Activated CD4-positive, alpha-beta T cell treated with anti-CD3 and anti-CD28 coated beads for 36 hours (primary cell): ENCODE measurements around the gene CCDC50. TPM values are rescaled to one million over a fixed set of nuclear protein-coding genes. Genes with fewer than 3 reads are reported as not detected.

ENCODE experiments used
- ATAC-seq: fragments of 200-7000 bp; cut with Tn5 transposase; one replicate; pipeline ENCODE4 v1.10.0; 2021; ENCODE audit warnings: mild to moderate bottlenecking, moderate library complexity
- CTCF ChIA-PET: fragments of 350-600 bp; sonication (Branson Sonifier 250); formaldehyde crosslinking; loops from one replicate; lab custom pipeline; 2021; ENCODE audit warnings: antibody characterized with exemption; lab: Charles Lee
- POLR2A ChIA-PET: fragments of 350-600 bp; sonication (Branson Sonifier 250); formaldehyde crosslinking; loops from one replicate; lab custom pipeline; 2021; ENCODE audit warnings: antibody characterized with exemption, inconsistent platforms; lab: Charles Lee
- DNase-seq: peaks from one replicate; pipeline ENCODE4 v3.0.0-alpha.2; 2020
- H3K27ac Mint-ChIP-seq: one replicate; pipeline ENCODE4 v1.8.0; 2021; ENCODE audit warnings: mixed read lengths
- H3K27me3 Mint-ChIP-seq: one replicate; pipeline ENCODE4 v1.8.0; 2021; ENCODE audit warnings: mixed read lengths
- H3K36me3 Mint-ChIP-seq: one replicate; pipeline ENCODE4 v1.8.0; 2021; ENCODE audit warnings: low read depth, mixed read lengths
- H3K4me1 Mint-ChIP-seq: one replicate; pipeline ENCODE4 v1.8.0; 2021; ENCODE audit warnings: mixed read lengths
- H3K4me3 Mint-ChIP-seq: one replicate; pipeline ENCODE4 v1.8.0; 2021; ENCODE audit warnings: mild to moderate bottlenecking, moderate library complexity, mixed read lengths
- H3K9me3 Mint-ChIP-seq: one replicate; pipeline ENCODE4 v1.8.0; 2021; ENCODE audit warnings: low read depth, mixed read lengths
- intact Hi-C, 2 experiments: fragments of 100-400 bp; cut with DNase I in 1 of 2; cut with micrococcal nuclease in 1 of 2; formaldehyde crosslinking; loops; one replicate each; pipeline versions ENCODE4 v1.14.2 to v1.15.1; 2022 to 2024; cut with DNase I, micrococcal nuclease
- total RNA-seq, 2 experiments: library from RNA; stranded (reverse); gene quantifications; one replicate each; pipeline ENCODE4 v1.2.3, GENCODE V29; 2021

CCDC50 gene
- total RNA-seq, 2 experiments from 2014 or later, result 26.5 to 27.2 TPM

DNA sequence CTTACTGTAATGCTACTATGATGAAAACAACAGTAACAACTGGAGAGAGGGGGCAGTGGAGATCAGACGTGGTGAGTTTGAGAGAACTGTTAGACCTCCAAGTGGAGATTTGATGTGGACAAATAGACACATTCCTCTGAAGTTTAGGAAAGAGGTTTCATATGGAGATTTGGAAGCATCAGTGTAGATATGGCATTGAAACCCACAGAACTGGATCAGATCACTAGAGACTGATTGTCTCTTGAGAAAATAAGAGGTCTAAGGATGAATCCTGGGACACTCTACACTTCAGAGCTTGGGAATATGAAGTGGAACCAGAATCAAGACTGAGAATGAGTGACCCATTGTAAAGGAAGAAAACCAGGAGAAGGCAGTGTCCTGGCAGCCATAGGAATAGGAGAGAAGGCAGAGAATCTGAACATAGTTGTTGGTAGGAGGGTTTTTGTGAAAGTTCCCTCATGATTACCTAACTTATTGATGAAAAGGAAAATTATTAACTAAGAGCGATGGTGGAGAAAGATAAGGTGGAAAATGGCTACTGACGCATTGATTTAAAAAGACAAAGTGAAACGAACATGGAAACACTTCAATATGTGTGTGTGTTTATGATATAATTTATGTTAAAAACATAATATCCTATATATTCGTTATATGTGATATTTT is 102.1 kb downstream of the CCDC50 start:
- no peak for DNase-seq
- ATAC-seq, result no peak
- no peak overlapping the region for H3K27ac Mint-ChIP-seq
- intact Hi-C loops, result no loop called here
- H3K9me3 Mint-ChIP-seq, result no peaks in the 10 kb centered on the region
- no peak overlapping the region for H3K4me3 Mint-ChIP-seq
- H3K4me1 Mint-ChIP-seq, result no peaks in the 10 kb centered on the region
- CTCF ChIA-PET, result no interaction called here
- no peaks in the 10 kb centered on the region for H3K36me3 Mint-ChIP-seq
- peaks cover 6% of the 10 kb centered on the region for H3K27me3 Mint-ChIP-seq
- POLR2A ChIA-PET, result no interaction called here

DNA sequence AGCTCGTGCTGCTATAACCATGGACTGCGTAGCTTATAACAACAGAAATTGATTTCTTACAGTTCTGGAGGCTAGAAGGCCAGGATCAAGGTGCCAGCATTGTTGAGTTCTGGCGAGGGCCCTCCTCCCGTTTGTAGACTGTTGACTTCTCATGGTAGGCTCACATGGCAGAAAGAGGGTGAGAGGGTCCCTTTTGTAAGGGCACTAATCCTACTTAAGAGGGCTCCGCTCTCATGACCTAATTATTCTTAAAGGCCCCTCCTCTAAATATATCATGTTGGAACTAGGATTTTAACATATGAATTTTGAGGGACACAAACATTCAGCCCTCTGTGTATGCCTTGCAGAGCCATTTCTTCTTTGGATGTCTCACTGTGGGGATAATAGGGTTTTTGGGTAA is 103.0 kb downstream of the CCDC50 start:
- H3K4me3 Mint-ChIP-seq, result no peak overlapping the region
- DNase-seq (no peak), ATAC-seq (no peak)
- intact Hi-C loops, result no loop called here
- no peaks in the 10 kb centered on the region for H3K9me3 Mint-ChIP-seq
- ChIA-PET CTCF (no interaction called here), POLR2A (no interaction called here)
- H3K27me3 Mint-ChIP-seq, result peaks cover 7% of the 10 kb centered on the region
- H3K4me1 Mint-ChIP-seq, result no peaks in the 10 kb centered on the region
- H3K36me3 Mint-ChIP-seq, result no peaks in the 10 kb centered on the region
- no peak overlapping the region for H3K27ac Mint-ChIP-seq

DNA sequence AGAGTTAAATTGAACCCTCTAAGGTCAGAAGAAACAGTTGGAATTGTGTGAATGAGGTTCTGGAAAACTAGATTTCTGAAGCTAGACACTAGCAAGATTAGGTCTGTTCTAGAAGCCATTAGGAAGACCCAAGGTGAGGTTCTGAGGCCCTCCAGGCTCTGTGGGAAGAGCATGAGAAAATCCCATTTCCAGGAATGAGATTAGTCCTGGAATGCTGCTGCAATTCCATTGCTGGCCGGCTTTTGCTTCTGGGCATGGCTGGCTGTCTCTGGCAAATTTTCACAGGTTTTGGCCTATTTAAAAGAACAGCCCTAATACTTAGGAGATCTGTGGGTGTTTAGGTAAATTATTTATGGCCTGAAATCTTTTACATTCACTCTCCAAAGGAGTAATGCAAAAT is 104.8 kb downstream of the CCDC50 start:
- CTCF ChIA-PET, result no interaction called here
- intact Hi-C loops, result no loop called here

DNA sequence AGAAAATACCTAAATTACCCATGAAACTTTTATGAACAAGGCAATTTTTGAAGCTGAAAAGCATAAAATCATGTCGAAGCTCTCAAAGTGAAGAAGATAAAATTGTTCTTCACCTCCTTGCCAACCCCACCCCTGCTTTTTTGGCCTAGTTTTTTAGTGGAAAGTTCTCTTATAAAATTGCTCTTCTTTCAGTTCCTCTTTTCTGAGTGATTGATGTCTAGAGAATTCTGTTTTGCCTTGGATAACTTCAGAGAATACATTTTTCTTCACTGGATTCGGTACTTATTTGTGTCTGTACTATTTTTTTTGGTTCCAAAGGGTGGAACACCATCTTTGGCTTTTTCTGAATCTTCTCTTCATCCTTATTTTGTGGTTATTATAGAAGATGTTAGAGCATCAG is 106.8 kb downstream of the CCDC50 start:
- Mint-ChIP-seq H3K36me3 (no peaks in the 10 kb centered on the region), H3K27me3 (peaks cover 14% of the 10 kb centered on the region), H3K27ac (no peak overlapping the region), H3K9me3 (no peaks in the 10 kb centered on the region), H3K4me3 (no peak overlapping the region), H3K4me1 (no peaks in the 10 kb centered on the region)
- CTCF ChIA-PET, result no interaction called here
- ATAC-seq (no peak), DNase-seq (no peak)
- POLR2A ChIA-PET, result no interaction called here
- intact Hi-C loops, result no loop called here

More for the DNA sequence above, 104.8 kb downstream of the CCDC50 start:
- POLR2A ChIA-PET, result no interaction called here
- H3K36me3 Mint-ChIP-seq, result no peaks in the 10 kb centered on the region
- peaks cover 7% of the 10 kb centered on the region for H3K27me3 Mint-ChIP-seq
- no peak overlapping the region for H3K27ac Mint-ChIP-seq
- no peaks in the 10 kb centered on the region for H3K4me1 Mint-ChIP-seq
- no peak for DNase-seq
- no peak overlapping the region for H3K4me3 Mint-ChIP-seq
- H3K9me3 Mint-ChIP-seq, result no peaks in the 10 kb centered on the region
- no peak for ATAC-seq

DNA sequence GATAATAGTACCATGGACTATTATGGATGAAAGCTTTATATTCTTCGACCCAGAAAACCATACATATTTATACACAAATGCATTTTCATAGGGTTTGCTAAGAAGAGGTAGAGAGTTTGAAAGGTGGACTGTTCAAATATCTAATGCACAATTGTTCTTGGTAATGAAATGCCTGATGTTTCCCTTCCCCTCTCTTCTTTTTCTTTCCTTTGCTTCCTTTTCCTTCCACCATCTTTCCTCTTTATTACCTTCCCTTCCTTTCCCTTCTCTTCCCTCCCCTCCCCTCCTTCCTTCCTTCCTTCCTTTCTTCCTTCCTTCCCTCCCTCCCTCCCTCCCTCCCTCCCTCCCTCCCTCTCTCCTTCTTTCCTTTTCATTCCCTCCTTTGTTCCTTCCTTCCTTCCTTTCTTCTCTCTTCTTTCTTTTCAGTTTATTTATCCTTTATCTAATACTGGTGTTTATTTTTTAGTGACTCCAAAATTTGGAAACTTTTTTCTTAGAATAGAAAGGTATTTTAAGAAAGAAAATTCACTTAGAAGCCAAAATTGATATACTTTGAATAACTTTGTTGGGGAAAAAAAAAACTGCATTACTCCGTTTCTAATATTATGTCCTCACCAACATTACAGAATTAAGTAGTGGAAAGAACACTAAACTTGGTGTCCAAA is 109.1 kb downstream of the CCDC50 start:
- Mint-ChIP-seq H3K27me3 (peaks cover 15% of the 10 kb centered on the region), H3K4me1 (peaks cover 8% of the 10 kb centered on the region), H3K4me3 (no peak overlapping the region), H3K27ac (no peak overlapping the region), H3K9me3 (no peaks in the 10 kb centered on the region), H3K36me3 (no peaks in the 10 kb centered on the region)
- ATAC-seq (no peak), DNase-seq (no peak)
- ChIA-PET POLR2A (no interaction called here), CTCF (no interaction called here)
- intact Hi-C loops, result no loop called here

DNA sequence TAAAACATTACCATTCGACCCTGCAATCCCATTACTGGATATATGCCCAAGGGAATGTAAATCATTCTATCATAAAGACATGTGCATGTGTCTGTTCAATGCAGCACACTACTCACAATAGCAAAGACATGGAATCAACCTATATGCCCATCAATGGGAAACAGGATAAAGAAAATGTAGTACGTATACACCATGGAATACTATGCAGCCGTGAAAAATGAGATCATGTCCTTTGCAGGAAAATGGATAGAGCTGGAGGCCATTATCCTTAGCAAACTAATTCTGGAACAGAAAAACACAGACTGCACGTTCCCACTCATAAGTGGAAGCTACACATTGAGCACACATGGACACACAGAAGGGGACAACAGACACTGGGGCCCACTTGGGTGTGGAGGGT is 111.3 kb downstream of the CCDC50 start:
- ChIA-PET POLR2A (no interaction called here), CTCF (no interaction called here)
- DNase-seq, result no peak
- H3K9me3 Mint-ChIP-seq, result peaks cover 2% of the 10 kb centered on the region
- H3K36me3 Mint-ChIP-seq, result no peaks in the 10 kb centered on the region
- intact Hi-C loops, result no loop called here
- H3K4me1 Mint-ChIP-seq, result peaks cover 8% of the 10 kb centered on the region
- H3K27me3 Mint-ChIP-seq, result peaks cover 15% of the 10 kb centered on the region
- ATAC-seq, result no peak
- H3K4me3 Mint-ChIP-seq, result no peak overlapping the region
- H3K27ac Mint-ChIP-seq, result no peak overlapping the region

DNA sequence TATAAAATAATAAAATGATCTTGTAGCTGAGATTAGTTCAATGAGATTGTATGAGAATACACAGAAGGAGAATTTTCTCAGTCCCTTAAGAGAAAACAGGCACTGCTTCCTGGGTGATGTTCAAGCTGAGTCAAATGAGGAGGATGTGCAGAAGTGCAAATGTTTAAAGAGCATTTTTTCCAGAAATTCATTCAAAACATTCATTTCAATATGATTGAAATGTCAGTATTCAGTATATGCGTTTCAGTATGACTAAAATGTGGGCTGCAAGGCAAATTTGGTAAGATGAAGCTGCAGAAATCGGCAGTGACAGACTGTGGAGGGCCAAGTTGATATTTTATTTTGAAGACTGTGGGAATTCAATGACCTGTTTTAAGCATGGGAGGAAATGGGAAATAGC is 112.5 kb downstream of the CCDC50 start:
- Mint-ChIP-seq H3K4me1 (peaks cover 8% of the 10 kb centered on the region), H3K4me3 (no peak overlapping the region), H3K36me3 (no peaks in the 10 kb centered on the region), H3K9me3 (peaks cover 2% of the 10 kb centered on the region), H3K27me3 (peaks cover 11% of the 10 kb centered on the region), H3K27ac (no peak overlapping the region)
- intact Hi-C loops, result no loop called here
- DNase-seq, result peak; percentile 7
- peak; percentile 44 for ATAC-seq
- ChIA-PET POLR2A (no interaction called here), CTCF (no interaction called here)

DNA sequence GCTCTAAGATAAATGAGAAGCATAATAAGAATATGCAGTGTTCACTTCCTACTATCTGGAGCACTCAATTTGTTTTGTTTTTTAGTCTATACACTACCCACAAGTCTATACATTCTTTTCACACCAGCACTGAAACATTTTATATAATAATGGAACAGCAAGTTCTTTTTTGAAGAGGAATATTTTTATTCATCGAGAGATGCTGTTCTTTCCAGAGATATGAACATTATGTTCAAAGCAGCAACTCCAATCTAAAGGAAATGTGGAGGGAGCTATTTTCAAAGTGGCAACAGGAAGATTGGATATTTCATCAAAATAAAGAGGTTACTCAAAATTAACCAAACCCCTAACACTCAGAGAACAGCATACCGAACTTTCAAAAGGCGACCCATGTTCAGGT is 115.4 kb downstream of the CCDC50 start:
- Mint-ChIP-seq H3K4me1 (peaks cover 8% of the 10 kb centered on the region), H3K9me3 (peaks cover 2% of the 10 kb centered on the region), H3K4me3 (no peak overlapping the region), H3K36me3 (no peaks in the 10 kb centered on the region), H3K27me3 (peaks cover 11% of the 10 kb centered on the region), H3K27ac (no peak overlapping the region)
- ATAC-seq, result no peak
- intact Hi-C loops, result no loop called here
- no peak for DNase-seq
- POLR2A ChIA-PET, result no interaction called here
- CTCF ChIA-PET, result no interaction called here

Other genes starting within 250 kb of the CCDC50 start
- gene OSTN, start 130.2 kb upstream of the CCDC50 start, total RNA-seq, result not detected
- gene UTS2B, start 1.1 kb downstream of the CCDC50 start, total RNA-seq, result not detected
- gene PYDC2, start 131.8 kb downstream of the CCDC50 start, total RNA-seq, result not detected